GM21717 (cell line): ENCODE measurements around the gene TSEN34.
A peak's percentile ranks its signal among the peaks of the same experiment; 100 is the strongest.
"Not testable (repeated sequence)": the region's sequence is repeated elsewhere in the genome, so short reads cannot be mapped to it uniquely, and the experiment has no call there.

ENCODE experiments used
- ATAC-seq: cut with Tn5 transposase; IDR thresholded peaks from one replicate; pipeline ENCODE4 v1.9.1; 2021; ENCODE audit warnings: mild to moderate bottlenecking, moderate library complexity; ENCODE audit not compliant: unreplicated experiment

The TSEN34 gene

GRCh38 chr19:54186351-54186750, 4.8 kb upstream of the TSEN34 start:
- no peak for ATAC-seq

GRCh38 chr19:54186934-54187381, 4.2 kb upstream of the TSEN34 start:
- no peak for ATAC-seq

DNA sequence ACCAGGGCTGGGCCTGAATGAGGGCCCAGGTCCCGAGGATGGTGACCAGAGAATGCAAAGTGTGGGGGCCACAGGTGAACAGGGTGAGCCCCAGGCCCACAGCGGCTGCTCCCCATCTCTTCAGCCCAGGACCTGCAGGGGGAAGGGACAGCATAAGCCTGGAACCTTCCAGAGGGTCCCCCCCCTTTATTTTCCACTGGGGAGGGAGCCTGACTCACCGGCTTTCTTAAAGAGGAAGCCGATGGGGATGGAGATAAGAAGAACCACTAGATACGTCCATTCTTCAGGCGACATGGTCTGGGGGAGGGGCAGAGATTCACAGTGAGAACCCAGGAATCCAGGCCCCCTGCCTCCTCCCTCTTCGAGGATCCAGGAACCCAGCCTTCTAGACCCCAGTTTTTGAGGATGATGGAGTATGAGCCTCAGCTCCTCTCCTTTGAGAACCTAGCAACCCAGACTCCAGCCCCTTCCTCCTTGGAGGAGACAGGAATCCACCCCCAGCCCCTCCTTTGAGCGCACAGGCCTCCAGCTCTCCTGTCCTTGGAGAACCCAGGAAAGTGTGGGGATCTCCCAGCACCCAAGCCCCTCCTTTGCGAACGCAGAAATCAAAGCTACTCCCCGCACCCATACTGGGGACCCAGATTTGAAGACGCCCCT, 2.8 kb upstream of the TSEN34 start:
- ATAC-seq = no peak

DNA sequence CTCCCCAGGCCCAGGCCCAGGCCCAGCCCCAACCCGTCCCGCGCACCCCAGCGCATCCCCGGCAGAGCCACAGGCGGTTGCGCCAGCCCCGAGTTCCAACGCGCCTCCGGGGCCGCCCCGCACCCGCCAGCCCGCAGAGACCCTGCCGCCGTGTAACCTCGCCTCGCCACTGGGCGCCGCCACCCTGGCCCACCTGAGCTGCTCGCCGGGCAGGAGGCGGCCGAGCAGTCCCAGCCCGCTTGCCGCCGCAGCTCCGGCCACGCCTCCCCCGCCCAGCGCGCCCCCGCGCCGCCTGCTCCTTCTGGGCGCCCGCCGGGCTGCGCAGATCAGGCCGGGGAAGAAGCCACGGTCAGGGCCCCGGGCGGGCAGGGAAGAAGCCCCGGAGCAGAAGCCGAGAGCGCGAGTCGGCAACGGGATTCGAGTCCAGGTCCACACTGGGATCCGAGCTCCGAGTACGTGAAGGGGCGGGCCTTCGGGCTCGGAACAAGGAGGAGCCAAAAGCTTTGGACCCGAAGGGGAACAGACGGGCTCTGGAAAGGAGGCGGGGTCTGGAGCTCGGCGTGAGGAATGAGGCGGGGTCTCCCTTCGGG, 1.9 kb upstream of the TSEN34 start, which contains the start of gene MBOAT7:
Gene MBOAT7, minus strand, starts transcription at position 436 of the 590 bp plus-strand sequence. CDS start 1,072 bp downstream, outside the sequence.
- ATAC-seq = peak; percentile 9

GRCh38 chr19:54189735-54190502, 1.2 kb upstream of the TSEN34 start:
- peak; percentile 45 for ATAC-seq

DNA sequence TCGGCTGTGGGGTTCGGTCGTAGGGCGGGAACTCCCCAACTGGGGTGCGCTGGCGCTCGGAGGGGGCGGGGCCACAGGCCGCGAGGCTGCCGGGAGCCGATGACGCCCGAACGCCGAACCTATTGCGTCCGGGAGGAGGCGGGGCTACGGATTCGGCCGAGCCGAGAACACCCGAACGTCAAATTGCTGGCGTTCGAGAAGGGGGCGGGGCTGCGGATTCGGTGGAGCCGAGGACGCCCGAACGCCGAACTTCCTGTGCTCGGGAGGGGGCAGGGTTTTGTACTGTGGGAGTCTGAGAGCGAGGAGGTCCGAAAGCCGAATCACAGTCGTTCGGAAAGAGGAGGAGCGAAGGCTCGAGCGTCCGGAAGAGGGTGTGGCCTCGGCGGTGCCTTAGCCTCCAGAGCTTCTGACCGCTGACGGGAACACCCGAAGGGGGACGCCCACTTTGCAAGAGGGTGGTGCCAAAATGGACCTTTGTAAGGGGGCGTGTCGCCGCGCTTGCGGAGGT, 551 bp upstream of the TSEN34 start:
- ATAC-seq = peak; percentile 48

- no peak for ATAC-seq
These were observed 824 bp downstream of the TSEN34 start for GRCh38 chr19:54191811-54192453.

- ATAC-seq = no peak
These were observed 1.9 kb downstream of the TSEN34 start for GRCh38 chr19:54193011-54193410.

GRCh38 chr19:54194463-54194862, 3.4 kb downstream of the TSEN34 start:
- ATAC-seq = not testable (repeated sequence)

GRCh38 chr19:54196536-54196935, 5.4 kb downstream of the TSEN34 start:
- ATAC-seq = no peak

- ATAC-seq = no peak
These were observed 6.0 kb downstream of the TSEN34 start for GRCh38 chr19:54197121-54197520.

DNA sequence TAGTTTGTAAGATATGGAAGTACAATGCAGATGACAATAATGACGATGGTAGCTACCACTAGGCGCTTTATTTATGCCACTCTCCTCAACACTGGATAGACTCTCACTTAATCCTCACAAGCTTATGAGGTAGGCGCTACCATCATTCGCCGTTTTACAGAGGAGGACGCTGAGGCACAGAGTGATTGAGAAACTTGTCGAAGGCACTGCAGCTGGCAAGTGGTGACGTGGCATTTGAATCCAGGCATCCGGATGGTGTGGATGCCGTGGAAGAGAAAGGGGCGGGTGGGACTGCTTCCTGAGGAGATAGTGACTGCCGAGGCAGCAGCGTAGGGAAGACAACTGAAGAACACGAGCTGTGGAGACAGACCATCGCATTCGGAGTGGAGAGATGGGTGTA, 8.3 kb downstream of the TSEN34 start:
- no peak for ATAC-seq

GRCh38 chr19:54201172-54201701, 10.1 kb downstream of the TSEN34 start:
- ATAC-seq = no peak

DNA sequence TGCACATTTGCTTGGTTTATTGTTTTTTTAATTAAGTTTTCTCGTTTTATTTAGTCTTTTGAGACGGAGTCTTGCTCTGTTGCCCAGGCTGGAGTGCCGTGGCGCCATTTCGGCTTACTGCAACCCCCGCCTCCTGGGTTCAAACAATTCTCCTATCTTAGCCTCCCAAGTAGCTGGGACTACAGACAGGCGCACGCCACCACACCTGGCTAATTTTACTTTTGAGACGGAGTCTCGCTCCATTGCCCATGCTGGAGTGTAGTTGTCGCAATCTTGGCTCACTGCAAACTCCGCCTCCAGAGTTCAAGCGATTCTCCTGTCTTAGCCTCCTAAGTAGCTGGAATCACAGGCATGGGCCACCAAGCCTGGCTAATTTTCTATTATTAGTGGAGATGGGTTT, 10.9 kb downstream of the TSEN34 start:
- ATAC-seq = no peak

DNA sequence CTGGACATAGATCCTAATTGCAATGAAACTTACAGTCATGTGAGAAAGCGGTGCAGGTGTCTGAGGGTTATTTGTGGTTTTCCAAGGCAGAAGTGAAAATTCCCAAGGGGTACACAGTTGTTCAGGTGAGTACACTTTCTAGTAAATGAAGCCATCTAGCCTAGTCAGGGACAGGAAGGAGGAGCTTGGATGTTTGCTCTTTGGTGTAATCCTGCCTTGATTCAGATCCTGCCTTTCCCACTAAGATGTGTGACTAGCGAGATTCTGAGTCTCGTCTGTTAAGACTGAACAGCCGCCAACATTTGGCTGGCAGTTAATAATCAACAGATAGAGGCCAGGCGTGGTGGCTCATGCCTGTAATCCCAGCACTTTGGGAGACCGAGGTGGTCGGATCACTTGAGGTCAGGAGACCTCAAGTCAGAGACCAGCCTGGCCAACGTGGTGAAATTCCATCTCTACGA, 12.1 kb downstream of the TSEN34 start:
- no peak for ATAC-seq

DNA sequence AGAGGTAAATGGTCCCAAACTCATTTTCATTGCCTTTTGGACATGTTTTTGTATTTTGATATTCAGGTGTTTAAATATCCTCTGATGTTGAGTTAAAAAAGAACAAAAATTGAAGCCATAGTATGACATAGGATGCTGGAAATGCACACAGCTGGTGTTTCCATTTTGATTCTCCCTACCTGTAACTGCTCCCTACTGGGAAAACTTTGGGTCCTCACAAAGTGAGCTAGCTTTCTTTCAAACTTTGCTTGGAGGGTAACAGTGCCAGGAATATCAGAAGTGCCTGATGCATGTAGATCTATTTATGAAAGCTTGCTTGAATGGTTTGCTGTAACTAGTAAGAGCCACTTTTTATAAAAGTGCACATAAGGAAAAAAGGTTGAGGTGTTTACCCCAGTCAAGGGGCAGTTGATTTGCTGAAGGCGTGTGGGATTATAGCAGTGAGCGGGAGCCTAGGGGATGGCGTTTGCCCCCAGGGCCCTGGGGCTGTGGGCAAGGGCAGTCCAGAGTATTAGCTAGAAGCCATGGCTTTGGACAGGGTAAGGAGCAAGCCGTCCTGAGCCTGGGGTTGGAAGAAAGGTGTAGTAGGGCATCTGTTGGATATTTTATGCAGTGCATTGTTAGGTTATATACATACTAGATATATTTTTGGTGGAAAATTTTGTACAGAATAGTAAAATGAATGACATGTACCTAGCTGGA, 13.8 kb downstream of the TSEN34 start:
- ATAC-seq = no peak

DNA sequence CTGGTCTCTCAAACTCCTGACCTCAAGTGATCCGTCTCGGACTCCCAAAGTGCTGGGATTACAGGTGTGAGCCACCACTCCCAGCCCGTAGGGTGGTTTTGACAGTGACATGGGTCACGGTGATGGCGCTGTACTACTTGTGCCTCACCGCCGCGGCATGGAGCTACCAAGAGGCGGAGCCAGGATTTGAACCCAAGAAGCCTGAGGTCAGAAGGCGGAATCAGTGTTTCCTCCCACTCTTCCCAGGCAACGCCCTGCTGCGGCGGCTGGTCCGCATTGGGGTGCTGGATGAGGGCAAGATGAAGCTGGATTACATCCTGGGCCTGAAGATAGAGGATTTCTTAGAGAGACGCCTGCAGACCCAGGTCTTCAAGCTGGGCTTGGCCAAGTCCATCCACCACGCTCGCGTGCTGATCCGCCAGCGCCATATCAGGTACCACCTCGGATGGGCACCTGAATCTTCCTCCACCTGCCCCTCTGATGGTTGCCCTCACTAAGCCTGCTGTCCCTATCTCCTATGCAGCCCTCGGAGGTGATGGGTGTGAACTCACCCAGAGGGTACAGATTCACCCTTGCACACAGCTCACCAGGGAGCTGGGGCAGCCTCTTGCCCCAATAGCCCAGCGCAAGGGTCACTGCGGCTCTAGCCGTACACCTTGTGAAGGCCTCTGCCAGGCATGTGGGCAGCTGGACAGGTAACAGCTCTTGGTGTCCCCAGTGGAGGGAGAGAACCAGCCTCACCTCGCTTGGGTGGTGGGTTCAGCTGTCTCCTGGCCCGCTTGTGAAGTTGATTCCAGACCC, 15.1 kb downstream of the TSEN34 start:
- no peak for ATAC-seq

- no peak for ATAC-seq
These were observed 15.7 kb downstream of the TSEN34 start for GRCh38 chr19:54206831-54207177.

GRCh38 chr19:54207193-54207592, 16.1 kb downstream of the TSEN34 start:
- ATAC-seq = not testable (repeated sequence)

- ATAC-seq = peak; percentile 4
These were observed 16.5 kb downstream of the TSEN34 start for GRCh38 chr19:54207676-54207982.
